Thoracic aorta endothelial cell (primary cell): ENCODE results near the gene ADH7. TPM values are rescaled to one million over a fixed set of nuclear protein-coding genes. Genes with fewer than 3 reads are reported as not detected.

Experiments used
- total RNA-seq: library from RNA; depleted of rRNA; stranded (reverse); fragments of >200 nt; gene quantifications from 2 replicates; pipeline ENCODE4 v1.2.3, GENCODE V29; 2012

ADH7 gene
- total RNA-seq: not detected in 2 replicates

DNA sequence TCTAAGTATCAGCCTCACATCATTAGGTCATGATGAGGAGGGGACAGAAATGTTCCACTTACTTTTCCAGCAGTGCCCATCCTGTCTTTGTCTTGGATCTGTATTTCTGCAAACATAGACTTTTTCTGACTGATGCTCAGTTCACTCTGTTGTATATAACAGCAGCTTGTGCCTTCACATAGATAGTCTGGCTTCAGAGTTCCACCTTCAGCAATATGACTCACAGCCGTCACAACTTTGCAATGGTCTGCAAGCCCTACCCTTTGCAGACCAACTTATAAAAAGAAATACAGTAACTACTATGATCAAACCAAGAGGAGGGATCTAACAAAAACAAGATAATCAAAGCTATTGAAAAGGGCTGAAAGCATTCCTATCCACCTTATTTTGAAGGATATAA, at the start of gene ADH7:
ADH7 (minus strand) TSS at position 189 of the 400 bp plus-strand sequence; CDS start at position 80, 109 bp downstream.

Other genes with a start within 250 kb of the ADH7 start
- gene ADH6, start 216.1 kb downstream of the ADH7 start, total RNA-seq: not detected in 2 replicates
- not detected in 2 replicates for gene ADH1A, start 144.4 kb downstream of the ADH7 start, total RNA-seq
- 0.14 TPM in 1 of 2 replicates, not detected in the other for gene ADH1B, start 113.9 kb downstream of the ADH7 start, total RNA-seq
- gene ADH1C, start 82.6 kb downstream of the ADH7 start, total RNA-seq: not detected in 2 replicates
- gene C4orf17, start 75.7 kb upstream of the ADH7 start, total RNA-seq: not detected in 2 replicates
- 11.1 and 11.8 TPM in 2 replicates for gene TRMT10A, start 128.7 kb upstream of the ADH7 start, total RNA-seq
- 0.07 TPM in 1 of 2 replicates, not detected in the other for gene MTTP, start 139.5 kb upstream of the ADH7 start, total RNA-seq
- not detected in 2 replicates for gene C4orf54, start 222.5 kb upstream of the ADH7 start, total RNA-seq